HEK293 (cell line): ENCODE results near the gene EPM2AIP1.

Experiments used
- CTCF ChIP-seq: fragments of 450-650 bp; formaldehyde crosslinking; IDR thresholded peaks from 2 replicates; pipeline ENCODE4 v1.5.1; 2016; ENCODE audit warnings: missing biosample characterization, missing genetic modification characterization
- KLF7 ChIP-seq: fragments of 450-650 bp; formaldehyde crosslinking; IDR thresholded peaks from 2 replicates; pipeline ENCODE4 v1.5.1; 2016; ENCODE audit warnings: missing biosample characterization, missing genetic modification characterization, borderline replicate concordance
- PATZ1 ChIP-seq: fragments of 450-650 bp; formaldehyde crosslinking; IDR thresholded peaks from 2 replicates; pipeline ENCODE4 v1.5.1; 2016; ENCODE audit warnings: missing biosample characterization, missing genetic modification characterization
- TF ChIP-seq, protein P1 (sequence below): fragments of 450-650 bp; formaldehyde crosslinking; IDR thresholded peaks from 2 replicates; pipeline ENCODE4 v1.5.1; 2016; ENCODE audit warnings: missing biosample characterization, missing genetic modification characterization

DNA sequence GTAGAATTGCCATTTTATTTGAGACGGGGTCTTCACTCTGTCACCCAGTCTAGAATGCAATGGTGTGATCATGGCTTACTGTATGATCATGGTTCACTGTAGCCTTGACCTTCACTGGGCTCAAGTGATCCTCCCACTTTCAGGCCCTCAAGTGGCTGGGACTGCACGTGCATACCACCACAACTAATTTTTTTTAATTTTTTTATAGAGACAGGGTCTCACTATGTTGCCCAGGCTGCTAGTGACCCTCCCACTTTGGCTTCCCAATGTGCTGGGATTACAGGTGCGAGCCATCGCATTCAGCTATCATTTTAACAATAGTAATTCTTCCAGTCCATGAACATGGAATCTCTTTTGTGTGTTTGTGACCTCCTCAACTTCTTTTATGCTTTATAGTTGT is 11.9 kb downstream of the EPM2AIP1 start:
- TF ChIP-seq PATZ1 (tag by site-specific recombination) (no peak), KLF7 (tag by site-specific recombination) (no peak), CTCF (tag by site-specific recombination) (no peak)
- TF ChIP-seq, protein P1, sequence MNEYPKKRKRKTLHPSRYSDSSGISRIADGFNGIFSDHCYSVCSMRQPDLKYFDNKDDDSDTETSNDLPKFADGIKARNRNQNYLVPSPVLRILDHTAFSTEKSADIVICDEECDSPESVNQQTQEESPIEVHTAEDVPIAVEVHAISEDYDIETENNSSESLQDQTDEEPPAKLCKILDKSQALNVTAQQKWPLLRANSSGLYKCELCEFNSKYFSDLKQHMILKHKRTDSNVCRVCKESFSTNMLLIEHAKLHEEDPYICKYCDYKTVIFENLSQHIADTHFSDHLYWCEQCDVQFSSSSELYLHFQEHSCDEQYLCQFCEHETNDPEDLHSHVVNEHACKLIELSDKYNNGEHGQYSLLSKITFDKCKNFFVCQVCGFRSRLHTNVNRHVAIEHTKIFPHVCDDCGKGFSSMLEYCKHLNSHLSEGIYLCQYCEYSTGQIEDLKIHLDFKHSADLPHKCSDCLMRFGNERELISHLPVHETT, result no peak
